Measurements from ENCODE around the gene CTBS.
A peak's percentile ranks its signal among the peaks of the same experiment; 100 is the strongest.

CTBS gene

GRCh38 chr1:84506729-84507453 lies 67.3 kb downstream of the CTBS start:
- DNase-seq (ENCODE audit: low spot score): no peak
- TF ChIP-seq CTCF (IDR thresholded peaks at IDR 0.05): no peak
- H3K27ac ChIP-seq: peak overlapping the region; percentile 94 to 97
- H3K4me3 ChIP-seq: peak overlapping the region; percentile 85

- TF ChIP-seq CTCF (IDR thresholded peaks at IDR 0.05): no peak
- H3K27ac ChIP-seq: peak within 1 kb of the TSS; percentile 94 to 97
- peak within 1 kb of the TSS; percentile 85 for H3K4me3 ChIP-seq
- peak; percentile 99 for DNase-seq (ENCODE audit: low spot score)
Measured at GRCh38 chr1:84506002-84506728, 68.1 kb downstream of the CTBS start, which contains the start of the genes GNG5 and SPATA1. Gene GNG5, minus strand, starts transcription at chr1:84506581. Its CDS starts 490 bp downstream, at chr1:84506091. Gene SPATA1, plus strand, starts transcription at chr1:84506386. Its CDS starts 9,974 bp downstream, at chr1:84516360.

- DNase-seq (ENCODE audit: low spot score): no peak
- H3K4me3 ChIP-seq: peak overlapping the region; percentile 85
- peak overlapping the region; percentile 94 to 97 for H3K27ac ChIP-seq
- TF ChIP-seq CTCF (IDR thresholded peaks at IDR 0.05): no peak
Measured at GRCh38 chr1:84505493-84506001, 68.7 kb downstream of the CTBS start.

- H3K4me3 ChIP-seq: peak overlapping the region; percentile 85
- no peak for DNase-seq (ENCODE audit: low spot score)
- TF ChIP-seq CTCF (IDR thresholded peaks at IDR 0.05): no peak
- peak overlapping the region; percentile 94 to 97 for H3K27ac ChIP-seq
Measured at GRCh38 chr1:84504580-84505492, 69.4 kb downstream of the CTBS start.

- no peak for DNase-seq (ENCODE audit: low spot score)
- Histone ChIP-seq H3K27ac (no peak overlapping the region), H3K4me3 (peak overlapping the region; percentile 85)
- TF ChIP-seq CTCF (IDR thresholded peaks at IDR 0.05): no peak
Measured at GRCh38 chr1:84502927-84503326, 71.3 kb downstream of the CTBS start.
